ENCODE results near the gene CDK5RAP1.
"Not testable (repeated sequence)": the region's sequence is repeated elsewhere in the genome, so short reads cannot be mapped to it uniquely, and the experiment has no call there.

Gene CDK5RAP1

DNA sequence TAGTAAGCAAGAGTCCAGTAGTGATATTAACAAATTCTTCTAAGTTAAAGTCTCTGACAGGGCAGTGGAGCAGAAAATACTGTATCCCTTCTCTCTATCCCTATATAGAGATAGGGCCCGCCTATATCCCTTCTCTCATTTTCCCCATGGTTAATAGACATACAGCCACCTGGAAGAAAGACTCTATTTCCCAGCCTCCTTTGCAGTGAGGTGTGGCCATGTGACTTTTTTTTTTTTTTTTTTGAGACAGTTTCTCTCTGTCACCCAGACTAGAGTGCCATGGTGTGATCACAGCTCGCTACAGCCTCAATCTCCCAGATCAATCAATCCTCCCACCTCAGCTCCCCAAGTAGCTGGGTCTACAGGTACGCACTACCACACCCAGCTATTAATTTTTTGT is 16.7 kb upstream of the CDK5RAP1 start:
- DNase-seq, result no peak

DNA sequence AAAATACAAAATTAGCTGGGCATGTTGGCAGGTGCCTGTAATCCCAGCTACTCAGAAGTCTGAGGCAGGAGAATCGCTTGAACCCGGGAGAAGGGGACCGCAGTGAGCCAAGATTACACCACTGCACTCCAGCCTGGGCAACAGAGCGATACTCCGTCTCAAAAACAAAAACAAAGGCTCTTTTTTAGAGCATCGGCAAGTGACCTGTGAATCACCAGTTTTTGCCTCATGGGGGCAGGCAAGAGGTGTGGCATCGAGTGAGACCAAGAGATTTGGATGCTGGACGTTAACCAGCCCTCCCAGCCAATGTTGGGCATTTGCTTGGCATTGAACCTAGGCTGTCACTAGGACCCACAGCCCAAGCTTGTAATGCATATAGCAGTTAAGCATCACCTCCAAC is 14.6 kb upstream of the CDK5RAP1 start:
- DNase-seq, result no peak

DNA sequence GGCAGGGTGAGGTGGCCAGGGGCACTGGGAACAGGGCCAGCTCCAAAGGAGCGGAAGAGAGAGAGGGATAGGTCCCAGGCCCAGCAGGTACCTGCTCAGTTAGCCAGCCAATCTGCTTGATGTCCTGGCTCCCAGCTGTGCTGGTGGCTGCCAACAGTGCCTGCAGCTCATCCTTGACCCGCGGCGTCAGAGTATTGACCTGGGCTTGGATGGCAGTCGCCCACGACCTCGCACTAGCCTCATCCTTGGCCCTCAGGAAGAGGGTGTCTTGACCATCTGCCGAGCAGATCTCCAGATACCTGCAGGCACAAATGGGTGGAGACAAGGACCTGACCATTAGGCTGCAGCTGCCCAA is 11.1 kb upstream of the CDK5RAP1 start:
- DNase-seq, result no peak

GRCh38 chr20:33411711-33412483 is 10.6 kb upstream of the CDK5RAP1 start:
- no peak for DNase-seq

DNA sequence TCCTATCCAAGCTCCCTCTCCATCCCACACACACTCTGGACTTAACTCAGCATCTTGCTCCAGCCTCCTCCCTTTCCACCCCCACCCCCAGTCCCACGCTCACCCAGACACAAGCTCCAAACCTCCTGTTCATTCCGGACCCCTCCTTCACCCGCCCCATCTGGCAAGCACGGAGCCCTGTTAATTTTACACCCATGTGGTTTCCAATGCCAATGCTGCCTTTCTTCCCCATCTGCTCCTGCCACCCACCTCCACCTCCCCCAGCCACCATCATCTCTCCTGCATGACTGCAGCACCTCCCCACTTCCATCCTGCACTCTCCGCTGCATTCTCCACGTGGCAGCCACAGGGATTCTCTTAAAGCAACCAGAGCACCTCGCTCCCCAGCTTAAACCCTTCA is 9.9 kb upstream of the CDK5RAP1 start:
- DNase-seq, result no peak

GRCh38 chr20:33410081-33410742 is 8.9 kb upstream of the CDK5RAP1 start:
- DNase-seq, result no peak

GRCh38 chr20:33408716-33409654 is 7.7 kb upstream of the CDK5RAP1 start:
- no peak for DNase-seq

- DNase-seq, result no peak
These were observed 7.0 kb upstream of the CDK5RAP1 start for GRCh38 chr20:33408313-33408712.

DNA sequence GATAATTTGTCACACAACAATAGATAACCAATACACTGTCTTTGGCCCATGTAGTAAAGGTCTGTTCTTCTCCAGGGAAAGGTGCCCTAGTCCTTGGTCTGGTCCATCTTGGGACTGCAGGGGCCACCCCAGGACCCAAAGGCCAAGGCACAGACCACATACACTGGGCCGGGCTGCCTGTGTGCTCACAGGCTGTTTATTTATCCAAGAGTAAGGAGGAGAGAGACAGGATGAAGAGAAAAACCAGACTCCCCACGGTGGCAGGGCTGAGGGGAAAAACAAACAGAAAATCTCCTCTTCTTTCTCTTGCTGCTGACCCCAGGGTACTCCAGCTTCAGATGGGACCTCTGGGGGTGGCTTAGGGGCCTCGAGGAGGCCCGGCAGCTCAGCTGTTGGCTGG is 6.5 kb upstream of the CDK5RAP1 start:
- no peak for DNase-seq

DNA sequence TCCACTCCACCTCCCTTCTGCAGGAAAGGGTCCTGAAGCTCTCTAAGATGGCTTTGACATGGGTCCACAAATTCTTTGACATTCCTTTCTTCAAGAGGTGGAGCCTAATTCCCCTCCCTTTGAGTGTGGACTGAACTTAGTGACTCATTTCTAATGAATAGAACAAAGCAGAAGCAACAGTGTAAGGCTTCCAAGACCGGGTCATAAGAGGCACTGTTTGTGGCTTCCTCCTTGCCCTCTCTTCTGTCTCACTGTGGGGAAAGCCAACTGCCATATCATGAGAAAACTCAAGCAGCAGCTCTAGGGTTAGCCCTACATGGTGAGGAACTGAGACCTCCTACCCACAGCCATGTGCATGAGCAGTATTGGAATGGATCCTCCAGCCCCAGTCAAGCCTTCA is 5.9 kb upstream of the CDK5RAP1 start:
- DNase-seq, result no peak

- DNase-seq, result no peak
These were observed 3.0 kb upstream of the CDK5RAP1 start for GRCh38 chr20:33404281-33404680.

DNA sequence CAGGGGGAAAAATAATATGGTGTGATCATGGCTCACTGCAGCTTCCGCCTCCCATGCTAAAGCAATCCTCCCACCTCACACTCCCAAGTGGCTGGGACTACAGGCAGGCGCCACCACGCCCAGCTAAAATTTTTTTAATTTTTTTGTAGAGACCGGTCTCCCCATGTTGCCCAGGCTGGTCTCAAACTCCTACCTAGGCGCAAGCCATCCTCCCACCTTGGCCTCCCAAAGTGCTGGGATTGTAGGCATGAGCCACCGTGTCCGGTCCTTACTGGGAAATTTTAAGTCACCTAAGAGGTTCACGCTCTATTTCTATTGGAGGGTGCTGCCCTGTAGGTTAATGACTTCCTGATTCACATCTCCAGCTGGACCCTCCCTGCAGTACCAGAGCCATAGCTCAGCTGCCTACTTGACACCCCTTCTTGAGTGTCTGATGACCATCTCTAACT is 626 bp upstream of the CDK5RAP1 start:
- no peak for DNase-seq

- no peak for DNase-seq
These were observed 521 bp downstream of the CDK5RAP1 start for GRCh38 chr20:33400812-33401183.

GRCh38 chr20:33399924-33400323 is 1.4 kb downstream of the CDK5RAP1 start:
- DNase-seq, result no peak

DNA sequence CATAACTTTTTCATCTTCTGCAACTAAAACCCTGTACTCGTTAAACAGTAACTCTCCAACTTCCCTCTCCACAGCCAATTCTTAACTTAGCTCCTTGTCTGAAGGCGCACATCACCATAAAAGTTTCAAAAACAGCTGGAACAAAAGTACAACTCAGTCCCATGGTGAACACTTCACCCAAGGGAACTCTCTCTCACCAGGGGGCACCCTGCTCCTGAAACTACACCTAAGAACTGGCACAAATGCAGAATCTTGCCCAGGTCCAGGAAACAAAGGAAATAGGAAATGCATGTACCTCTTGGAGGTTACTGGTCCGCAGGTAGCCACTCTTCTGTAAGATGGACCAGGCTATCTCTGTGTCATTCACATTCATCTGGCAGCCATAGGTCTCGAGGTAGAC is 6.6 kb downstream of the CDK5RAP1 start:
- DNase-seq, result no peak

- no peak for DNase-seq
These were observed 7.7 kb downstream of the CDK5RAP1 start for GRCh38 chr20:33393609-33394008.

- no peak for DNase-seq
These were observed 9.4 kb downstream of the CDK5RAP1 start for GRCh38 chr20:33391722-33392415.

GRCh38 chr20:33389326-33389725 is 12.0 kb downstream of the CDK5RAP1 start:
- not testable (repeated sequence) for DNase-seq

DNA sequence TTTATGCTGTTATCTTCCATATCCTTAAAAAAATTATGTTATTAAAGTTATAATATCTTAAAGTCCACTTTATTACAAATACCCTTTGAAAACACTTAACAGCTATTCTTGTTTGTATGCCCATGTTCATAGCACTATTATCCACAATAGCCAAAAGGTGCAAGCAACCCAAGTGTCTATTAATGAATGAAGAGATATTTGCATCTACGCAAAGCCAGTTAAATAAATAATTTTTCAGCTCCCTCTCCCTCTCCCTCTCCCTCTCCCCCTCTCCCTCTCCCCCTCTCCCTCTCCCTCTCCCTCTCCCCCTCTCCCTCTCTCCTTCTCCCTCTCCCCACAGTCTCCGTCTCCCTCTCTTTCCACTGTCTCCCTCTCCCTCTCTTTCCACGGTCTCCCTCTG is 13.1 kb downstream of the CDK5RAP1 start:
- no peak for DNase-seq

GRCh38 chr20:33387177-33387576 is 14.1 kb downstream of the CDK5RAP1 start:
- no peak for DNase-seq

GRCh38 chr20:33386673-33387072 is 14.6 kb downstream of the CDK5RAP1 start:
- no peak for DNase-seq

- DNase-seq, result no peak
These were observed 24.0 kb downstream of the CDK5RAP1 start for GRCh38 chr20:33377366-33377765.

All from NCI-H2029 treated with DMSO at 0.1 percent for 48 hours (cell line).